NT2/D1 (cell line): ENCODE data around the gene CERS6.

Experiments
- YY1 ChIP-seq: IDR thresholded peaks from 2 replicates; pipeline ENCODE4 v1.6.1; 2011; ENCODE audit not compliant: insufficient read length, insufficient read depth
- ZNF274 ChIP-seq: IDR thresholded peaks from 2 replicates; pipeline ENCODE4 v1.6.1; 2011; ENCODE audit warnings: mild to moderate bottlenecking, low read depth, low read length

- TF ChIP-seq YY1 (no peak), ZNF274 (no peak)
Measured at GRCh38 chr2:168793596-168793995, 337.5 kb downstream of the CERS6 start.
